ENCODE data around the gene ZKSCAN5.

GRCh38 chr7:99521399-99521798 is 16.9 kb downstream of the ZKSCAN5 start:
- TF ChIP-seq EZH2 (IDR thresholded peaks at IDR 0.05; ENCODE audit: borderline replicate concordance, low read depth, low read length, poor library complexity, severe bottlenecking) (no peak), CTCF (conservative IDR thresholded peaks at IDR 0.05; ENCODE audit: low read depth, low read length) (no peak)

Measured in A673 (cell line).